Measurements from ENCODE around the gene CCDC70.
A peak's percentile ranks its signal among the peaks of the same experiment; 100 is the strongest.

GRCh38 chr13:51849145-51850101 lies 12.3 kb upstream of the CCDC70 start:
- TF ChIP-seq, protein P1, sequence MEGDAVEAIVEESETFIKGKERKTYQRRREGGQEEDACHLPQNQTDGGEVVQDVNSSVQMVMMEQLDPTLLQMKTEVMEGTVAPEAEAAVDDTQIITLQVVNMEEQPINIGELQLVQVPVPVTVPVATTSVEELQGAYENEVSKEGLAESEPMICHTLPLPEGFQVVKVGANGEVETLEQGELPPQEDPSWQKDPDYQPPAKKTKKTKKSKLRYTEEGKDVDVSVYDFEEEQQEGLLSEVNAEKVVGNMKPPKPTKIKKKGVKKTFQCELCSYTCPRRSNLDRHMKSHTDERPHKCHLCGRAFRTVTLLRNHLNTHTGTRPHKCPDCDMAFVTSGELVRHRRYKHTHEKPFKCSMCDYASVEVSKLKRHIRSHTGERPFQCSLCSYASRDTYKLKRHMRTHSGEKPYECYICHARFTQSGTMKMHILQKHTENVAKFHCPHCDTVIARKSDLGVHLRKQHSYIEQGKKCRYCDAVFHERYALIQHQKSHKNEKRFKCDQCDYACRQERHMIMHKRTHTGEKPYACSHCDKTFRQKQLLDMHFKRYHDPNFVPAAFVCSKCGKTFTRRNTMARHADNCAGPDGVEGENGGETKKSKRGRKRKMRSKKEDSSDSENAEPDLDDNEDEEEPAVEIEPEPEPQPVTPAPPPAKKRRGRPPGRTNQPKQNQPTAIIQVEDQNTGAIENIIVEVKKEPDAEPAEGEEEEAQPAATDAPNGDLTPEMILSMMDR (IDR thresholded peaks at IDR 0.05): peak; percentile 81
- no peak for TF ChIP-seq ZFX (IDR thresholded peaks at IDR 0.05; ENCODE audit: borderline replicate concordance)
